Astrocyte (in vitro differentiated cells and primary cell): ENCODE data around the gene PHOSPHO2.

Source experiments
- CTCF ChIP-seq: IDR thresholded peaks from 2 replicates; pipeline ENCODE4 v1.5.1; 2011; ENCODE audit warnings: low read depth, mild to moderate bottlenecking, inconsistent platforms, low read length, moderate library complexity; ENCODE audit not compliant: insufficient read depth
- EZH2 ChIP-seq: IDR thresholded peaks from 2 replicates; pipeline ENCODE4 v1.6.1; 2012; ENCODE audit warnings: mild to moderate bottlenecking, low read length, inconsistent platforms; ENCODE audit not compliant: insufficient read depth

DNA sequence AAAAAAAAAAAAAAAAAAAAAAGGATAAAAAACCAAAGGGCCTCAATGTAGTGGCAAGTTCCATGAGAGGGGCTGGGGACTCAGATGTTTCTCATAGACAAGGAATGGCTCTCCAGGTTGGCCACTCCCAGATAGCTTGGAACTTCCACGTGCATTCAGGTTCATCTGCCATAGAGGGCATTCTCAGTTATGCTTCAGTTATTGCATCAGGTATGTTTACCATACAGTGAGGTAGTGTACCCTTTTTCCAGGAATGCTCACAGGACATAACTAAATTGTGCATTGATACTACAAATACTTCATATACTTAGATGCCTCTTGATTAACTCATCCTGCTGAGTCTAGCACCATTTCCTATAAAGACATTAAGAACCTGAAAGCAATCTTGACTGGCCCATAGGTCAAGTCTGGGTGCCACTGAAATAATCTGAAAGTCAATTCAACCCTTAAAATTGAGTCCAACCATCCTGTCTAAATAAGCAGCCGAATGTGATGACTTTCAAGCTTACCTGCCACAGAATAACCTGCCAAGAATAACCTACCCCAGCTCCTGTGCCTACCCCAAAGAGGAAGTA, 24.7 kb downstream of the PHOSPHO2 start:
- TF ChIP-seq CTCF, result no peak
- no peak for TF ChIP-seq EZH2
